Measurements from ENCODE around the gene GNA14.
"Not testable (repeated sequence)": the region's sequence is repeated elsewhere in the genome, so short reads cannot be mapped to it uniquely, and the experiment has no call there.

GNA14 gene

GRCh38 chr9:77648234-77649108, at the start of gene GNA14:
GNA14 (minus strand) TSS chr9:77648322; CDS start chr9:77647793, 529 bp downstream.
- no peak for DNase-seq (ENCODE audit: low read depth, low spot score)
- POLR2A ChIA-PET: no interaction called here
- peak within 1 kb of the TSS; percentile 40 for H3K4me3 ChIP-seq (ENCODE audit: low read depth, low read length)
- TF ChIP-seq, protein P1, sequence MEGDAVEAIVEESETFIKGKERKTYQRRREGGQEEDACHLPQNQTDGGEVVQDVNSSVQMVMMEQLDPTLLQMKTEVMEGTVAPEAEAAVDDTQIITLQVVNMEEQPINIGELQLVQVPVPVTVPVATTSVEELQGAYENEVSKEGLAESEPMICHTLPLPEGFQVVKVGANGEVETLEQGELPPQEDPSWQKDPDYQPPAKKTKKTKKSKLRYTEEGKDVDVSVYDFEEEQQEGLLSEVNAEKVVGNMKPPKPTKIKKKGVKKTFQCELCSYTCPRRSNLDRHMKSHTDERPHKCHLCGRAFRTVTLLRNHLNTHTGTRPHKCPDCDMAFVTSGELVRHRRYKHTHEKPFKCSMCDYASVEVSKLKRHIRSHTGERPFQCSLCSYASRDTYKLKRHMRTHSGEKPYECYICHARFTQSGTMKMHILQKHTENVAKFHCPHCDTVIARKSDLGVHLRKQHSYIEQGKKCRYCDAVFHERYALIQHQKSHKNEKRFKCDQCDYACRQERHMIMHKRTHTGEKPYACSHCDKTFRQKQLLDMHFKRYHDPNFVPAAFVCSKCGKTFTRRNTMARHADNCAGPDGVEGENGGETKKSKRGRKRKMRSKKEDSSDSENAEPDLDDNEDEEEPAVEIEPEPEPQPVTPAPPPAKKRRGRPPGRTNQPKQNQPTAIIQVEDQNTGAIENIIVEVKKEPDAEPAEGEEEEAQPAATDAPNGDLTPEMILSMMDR (IDR thresholded peaks at IDR 0.05; ENCODE audit: insufficient read depth, low read length, missing control alignments): no peak
- CTCF ChIA-PET: interaction anchor here (0.6 to 2.7 kb wide), 7 partner anchors 11 to 384 kb away, joined by 3 to 12 read pairs (median 3); no protein-coding TSS in a partner anchor

DNA sequence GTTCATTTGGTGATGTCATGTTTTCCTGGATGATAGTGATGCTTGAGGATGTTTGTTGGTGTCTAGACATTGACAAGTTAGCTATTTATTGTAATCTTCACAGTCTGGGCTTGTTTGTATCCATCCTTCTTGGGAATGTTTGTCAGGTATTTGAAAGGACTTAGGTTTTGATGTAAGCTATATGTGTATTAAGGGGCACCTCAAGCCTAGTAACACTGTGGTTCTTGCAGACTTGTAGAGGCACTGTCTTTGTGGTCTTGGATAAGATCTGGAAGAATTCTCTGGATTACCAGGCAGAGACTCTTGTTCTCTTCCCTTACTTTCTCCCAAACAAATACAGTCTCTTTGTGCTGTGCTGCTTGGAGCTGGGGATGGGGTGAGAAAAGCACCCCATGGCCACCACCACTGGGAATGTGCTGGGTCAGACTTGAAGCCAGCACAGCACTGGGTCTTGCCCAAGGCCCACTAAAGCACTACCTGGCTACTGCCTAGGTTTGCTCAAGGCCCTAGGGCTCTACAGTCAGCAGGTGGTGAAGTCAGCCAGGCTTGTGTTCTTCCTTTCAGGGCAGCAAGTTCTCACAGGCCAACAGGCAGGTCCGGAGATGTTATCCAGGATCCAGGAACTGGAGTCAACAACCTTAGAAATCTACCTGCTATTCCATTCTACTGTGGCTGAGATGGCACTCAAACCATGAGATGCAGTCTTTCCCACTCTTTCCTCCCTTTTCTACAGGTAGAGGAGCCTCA, 49.3 kb upstream of the GNA14 start:
- H3K4me3 ChIP-seq (ENCODE audit: low read depth, low read length): no peak overlapping the region
- TF ChIP-seq, protein P1 (IDR thresholded peaks at IDR 0.05; ENCODE audit: insufficient read depth, low read length, missing control alignments): no peak
- no peak for DNase-seq (ENCODE audit: low read depth, low spot score)
- POLR2A ChIA-PET: no interaction called here
- CTCF ChIA-PET: no interaction called here

DNA sequence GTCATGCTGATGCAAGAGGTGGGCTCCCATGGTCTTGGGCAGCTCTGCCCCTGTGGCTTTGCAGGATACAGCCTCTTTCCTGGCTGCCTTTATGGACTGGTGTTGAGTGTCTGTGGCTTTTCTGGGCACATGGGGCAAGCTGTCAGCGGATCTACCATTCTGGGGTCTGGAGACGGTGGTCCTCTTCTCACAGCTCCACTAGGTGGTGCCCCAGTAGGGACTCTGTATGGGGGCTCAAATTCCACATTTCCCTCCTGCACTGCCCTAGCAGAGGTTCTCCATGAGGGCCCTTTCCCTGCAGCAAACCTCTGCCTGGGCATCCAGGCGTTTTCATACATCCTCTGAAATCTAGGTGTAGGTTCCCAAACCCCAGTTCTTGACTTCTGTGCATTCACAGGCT, 42.6 kb upstream of the GNA14 start:
- DNase-seq (ENCODE audit: low read depth, low spot score); POLR2A ChIA-PET; H3K4me3 ChIP-seq (ENCODE audit: low read depth, low read length); CTCF ChIA-PET: not testable (repeated sequence)

DNA sequence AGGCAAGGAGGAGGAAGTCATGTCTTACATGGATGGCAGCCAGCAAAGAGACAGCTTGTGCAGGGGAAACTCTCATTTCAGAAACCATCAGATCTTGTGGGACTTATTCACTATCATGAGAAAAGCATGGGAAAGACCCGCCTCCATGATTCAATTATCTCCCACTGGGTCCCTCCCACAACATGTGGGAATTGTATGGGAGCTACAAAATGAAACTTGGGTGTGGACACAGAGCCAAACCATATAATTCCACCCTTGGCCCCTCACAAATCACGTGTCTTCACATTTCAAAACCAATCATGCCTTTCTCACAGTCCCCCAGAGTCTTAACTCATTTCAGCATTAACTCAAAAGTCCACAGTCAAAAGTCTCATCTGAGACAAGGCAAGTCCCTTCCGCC, 42.0 kb upstream of the GNA14 start:
- H3K4me3 ChIP-seq (ENCODE audit: low read depth, low read length); DNase-seq (ENCODE audit: low read depth, low spot score); CTCF ChIA-PET; POLR2A ChIA-PET: not testable (repeated sequence)

DNA sequence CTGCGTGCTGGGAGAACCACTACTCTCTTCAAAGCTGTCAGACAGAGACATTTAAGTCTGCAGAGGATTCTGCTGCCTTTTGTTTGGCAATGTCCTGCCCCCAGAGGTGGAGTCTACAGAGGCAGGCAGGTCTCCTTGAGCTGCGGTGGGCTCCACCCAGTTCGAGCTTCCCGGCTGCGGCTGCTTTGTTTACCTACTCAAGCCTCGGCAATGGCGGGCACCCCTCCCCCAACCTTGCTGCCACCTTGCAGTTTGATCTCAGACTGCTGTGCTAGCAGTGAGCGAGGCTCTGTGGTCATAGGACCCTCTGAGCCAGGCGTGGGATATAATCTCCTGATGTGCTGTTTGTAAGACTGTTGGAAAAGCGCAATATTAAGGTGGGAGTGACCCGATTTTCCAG, 39.6 kb upstream of the GNA14 start:
- POLR2A ChIA-PET; CTCF ChIA-PET; H3K4me3 ChIP-seq (ENCODE audit: low read depth, low read length); DNase-seq (ENCODE audit: low read depth, low spot score): not testable (repeated sequence)

DNA sequence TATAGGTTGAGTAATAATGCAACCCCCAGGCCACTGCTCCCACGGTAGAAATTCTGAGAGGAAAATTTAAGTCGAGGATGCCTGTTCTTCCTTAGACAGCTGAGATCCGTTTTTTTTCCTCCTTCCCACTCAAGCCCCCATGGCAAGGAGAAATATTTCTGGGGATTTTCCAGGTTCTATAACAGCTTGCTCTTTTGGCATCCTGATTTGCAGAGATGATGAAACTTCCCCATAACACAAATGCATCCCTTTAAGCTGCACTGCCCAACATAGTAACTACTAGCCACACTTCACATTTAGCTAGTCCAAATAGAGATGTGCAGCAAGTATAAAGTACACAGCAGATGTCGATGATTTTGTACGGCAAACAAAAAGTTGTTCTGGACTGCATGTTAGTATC, 32.5 kb upstream of the GNA14 start:
- POLR2A ChIA-PET: no interaction called here

DNA sequence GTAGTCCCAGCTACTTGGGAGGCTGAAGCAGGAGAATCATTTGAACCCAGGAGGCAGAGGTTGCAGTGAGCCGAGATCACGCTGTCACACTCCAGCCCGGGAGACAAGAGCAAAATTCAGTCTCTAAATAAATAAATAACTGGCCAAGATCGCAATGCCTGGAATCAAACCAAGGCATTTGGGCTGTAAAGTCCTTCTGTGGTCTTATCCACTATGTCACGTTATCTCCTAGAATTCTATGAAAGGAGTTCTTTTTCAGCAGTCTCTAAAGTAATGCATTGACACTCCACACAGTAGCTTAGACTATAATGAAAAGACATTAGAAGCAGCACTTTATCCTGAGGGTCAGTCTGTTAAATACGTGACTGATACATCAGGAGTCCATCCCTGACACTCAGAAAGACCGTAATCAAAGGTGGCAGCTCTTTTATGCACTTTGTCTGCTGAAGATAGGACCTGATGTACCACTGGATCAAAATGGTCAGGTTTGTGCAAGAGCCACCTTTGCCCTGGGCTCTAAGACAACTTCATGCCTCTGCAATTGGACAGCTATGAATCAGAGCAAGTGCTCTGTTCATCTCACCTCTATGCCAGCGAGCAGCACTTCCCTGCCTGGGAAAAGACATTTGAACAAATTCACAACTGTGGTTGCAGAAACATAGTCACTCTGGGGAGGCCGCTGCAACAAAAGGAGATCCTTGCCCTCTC, 31.7 kb upstream of the GNA14 start:
- no peak for DNase-seq (ENCODE audit: low read depth, low spot score)
- POLR2A ChIA-PET: no interaction called here
- TF ChIP-seq, protein P1 (IDR thresholded peaks at IDR 0.05; ENCODE audit: insufficient read depth, low read length, missing control alignments): no peak
- CTCF ChIA-PET: interaction anchor here (1.2 kb wide), 1 partner anchor 14 kb away, joined by 3 read pairs; no protein-coding TSS in a partner anchor
- H3K4me3 ChIP-seq (ENCODE audit: low read depth, low read length): no peak overlapping the region

More for the DNA sequence above, 32.5 kb upstream of the GNA14 start:
- CTCF ChIA-PET: interaction anchor here (1.2 kb wide), 1 partner anchor 15 kb away, joined by 3 read pairs; no protein-coding TSS in a partner anchor
- no peak for DNase-seq (ENCODE audit: low read depth, low spot score)
- H3K4me3 ChIP-seq (ENCODE audit: low read depth, low read length): no peak overlapping the region
- TF ChIP-seq, protein P1 (IDR thresholded peaks at IDR 0.05; ENCODE audit: insufficient read depth, low read length, missing control alignments): no peak

Data from AG04449 (cell line).